Glomerular visceral epithelial cell (primary cell): ENCODE results near the gene PLA2G4B.

Source experiments
- DNase-seq: peaks from one replicate; pipeline ENCODE4 v3.0.0-alpha.2; 2016; ENCODE audit errors: extremely low spot score

The PLA2G4B gene

GRCh38 chr15:41827880-41828806, 10.5 kb upstream of the PLA2G4B start, which contains the start of gene JMJD7:
JMJD7 (plus strand) TSS chr15:41828092; CDS start chr15:41828125, 33 bp downstream.
- peak; percentile 92 for DNase-seq

DNA sequence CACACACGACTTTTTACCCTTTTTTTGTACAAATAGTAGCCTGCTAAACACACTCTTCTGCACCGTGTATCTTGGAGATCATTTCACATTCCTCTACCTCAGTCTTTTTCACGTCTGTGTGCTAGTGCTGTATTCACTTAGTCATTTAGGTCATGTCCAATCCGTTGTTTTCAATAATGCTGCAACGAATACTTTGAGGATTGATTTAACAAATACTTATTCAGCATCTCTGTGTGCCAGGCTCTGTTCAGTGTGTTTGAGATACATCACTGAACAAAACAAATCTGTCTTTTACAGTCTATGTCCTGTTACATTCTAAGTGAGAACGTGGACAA, 9.9 kb upstream of the PLA2G4B start:
- DNase-seq, result no peak

GRCh38 chr15:41829959-41830646, 8.5 kb upstream of the PLA2G4B start:
- DNase-seq, result no peak

DNA sequence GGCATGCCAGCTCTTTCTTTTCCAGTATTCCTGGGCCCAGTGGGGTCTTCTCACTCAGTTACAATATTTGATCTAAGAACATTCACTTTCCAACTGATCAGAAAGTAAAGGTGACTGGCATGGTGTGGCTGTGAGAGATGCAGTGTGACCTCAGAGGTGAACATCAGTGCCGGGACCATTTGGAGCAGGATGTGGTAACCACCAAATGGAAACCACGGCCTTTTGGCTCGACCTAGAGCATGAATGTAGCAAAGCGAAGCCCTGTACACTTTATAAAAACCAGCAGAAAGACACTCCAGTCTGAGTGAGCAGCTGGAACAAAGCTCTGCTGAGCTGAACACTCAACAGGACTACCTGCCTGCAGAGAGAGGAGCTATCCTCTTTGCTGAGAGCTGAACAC, 7.4 kb upstream of the PLA2G4B start:
- peak; percentile 42 for DNase-seq

- no peak for DNase-seq
Observed at GRCh38 chr15:41832208-41832607, 6.4 kb upstream of the PLA2G4B start.

GRCh38 chr15:41832875-41833274, 5.8 kb upstream of the PLA2G4B start:
- DNase-seq, result peak; percentile 21

GRCh38 chr15:41834096-41834495, 4.6 kb upstream of the PLA2G4B start:
- DNase-seq, result no peak

GRCh38 chr15:41836073-41836472, 2.6 kb upstream of the PLA2G4B start:
- DNase-seq, result no peak

- no peak for DNase-seq
Observed at GRCh38 chr15:41836713-41837454, 1.8 kb upstream of the PLA2G4B start.

GRCh38 chr15:41839781-41840491, 1.3 kb downstream of the PLA2G4B start:
- DNase-seq, result no peak

GRCh38 chr15:41840673-41841072, 2.0 kb downstream of the PLA2G4B start:
- no peak for DNase-seq

DNA sequence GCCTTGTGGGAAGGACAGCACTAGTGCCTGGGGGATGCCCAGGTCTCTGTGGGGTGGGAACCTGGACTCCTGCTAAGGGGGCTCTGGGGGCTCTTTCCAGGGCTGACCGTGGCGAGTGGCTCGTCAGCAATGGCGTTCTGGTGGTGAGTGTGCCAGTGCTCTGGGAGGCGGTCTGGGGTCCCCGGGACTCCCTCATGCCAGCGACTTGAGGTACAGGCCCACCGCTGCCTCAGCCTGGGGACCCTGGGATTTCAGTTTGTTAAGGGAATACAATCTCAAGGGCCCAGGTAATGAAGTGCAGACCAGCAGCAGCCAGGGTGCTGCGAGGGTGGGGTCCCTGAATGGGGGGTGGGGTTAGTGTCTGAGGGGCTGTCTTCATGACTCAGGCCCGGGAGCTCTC, 2.5 kb downstream of the PLA2G4B start:
- no peak for DNase-seq

GRCh38 chr15:41842229-41842628, 3.6 kb downstream of the PLA2G4B start:
- DNase-seq, result no peak

DNA sequence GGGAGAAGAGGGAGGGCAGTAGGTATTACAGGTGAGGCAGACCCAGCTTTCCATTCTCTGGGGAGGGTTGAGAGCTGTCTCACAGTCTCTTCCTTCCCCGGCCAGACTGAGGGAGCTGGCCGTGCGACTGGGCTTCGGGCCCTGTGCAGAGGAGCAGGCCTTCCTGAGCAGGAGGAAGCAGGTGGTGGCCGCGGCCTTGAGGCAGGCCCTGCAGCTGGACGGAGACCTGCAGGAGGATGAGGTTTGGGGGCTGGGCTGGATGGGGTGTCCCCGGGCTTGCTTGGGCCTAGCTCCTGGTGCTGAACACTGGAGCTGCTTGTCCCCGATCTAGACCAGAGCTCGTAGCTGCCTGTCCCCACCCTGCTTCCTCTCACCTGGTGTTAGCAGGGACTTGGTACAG, 4.9 kb downstream of the PLA2G4B start:
- no peak for DNase-seq

- no peak for DNase-seq
Observed at GRCh38 chr15:41844814-41845213, 6.2 kb downstream of the PLA2G4B start.

DNA sequence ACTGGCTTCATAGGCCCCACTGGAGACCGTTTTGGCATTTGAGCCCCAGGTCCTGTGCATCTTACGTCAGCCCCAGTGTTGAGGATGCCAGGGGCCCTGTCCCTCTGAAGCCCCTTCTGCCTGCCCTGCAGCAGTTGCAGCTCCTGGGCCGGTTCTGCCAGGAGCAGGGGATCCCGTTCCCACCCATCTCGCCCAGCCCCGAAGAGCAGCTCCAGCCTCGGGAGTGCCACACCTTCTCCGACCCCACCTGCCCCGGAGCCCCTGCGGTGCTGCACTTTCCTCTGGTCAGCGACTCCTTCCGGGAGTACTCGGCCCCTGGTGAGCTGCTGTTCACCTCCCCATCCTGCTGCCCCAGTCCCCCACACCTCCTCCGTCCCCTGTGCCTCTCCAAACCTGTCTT, 8.6 kb downstream of the PLA2G4B start:
- no peak for DNase-seq

- no peak for DNase-seq
Observed at GRCh38 chr15:41847981-41848380, 9.3 kb downstream of the PLA2G4B start.

- DNase-seq, result no peak
Observed at GRCh38 chr15:41848631-41849030, 10.0 kb downstream of the PLA2G4B start.

DNA sequence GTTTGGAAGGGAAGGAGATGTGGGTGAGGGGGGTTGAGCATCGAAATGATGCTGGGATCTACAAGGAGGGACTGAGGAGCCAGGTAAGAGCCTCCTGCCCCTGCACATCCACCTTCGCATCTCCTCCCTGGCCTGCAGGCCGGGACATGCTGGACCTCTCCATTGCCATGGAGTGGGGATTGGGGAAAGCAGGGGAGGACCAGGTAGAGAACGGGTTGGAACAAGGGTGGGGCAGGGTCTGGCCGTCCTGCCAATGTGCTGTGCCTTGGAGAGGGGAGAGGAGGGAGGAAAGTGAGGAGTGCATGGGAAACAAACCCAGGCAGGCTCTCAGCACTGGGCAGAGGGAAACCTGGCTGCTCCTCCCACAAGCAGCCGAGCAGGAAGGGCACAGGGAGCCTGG, 10.6 kb downstream of the PLA2G4B start:
- DNase-seq, result no peak

- DNase-seq, result no peak
Observed at GRCh38 chr15:41849861-41850260, 11.2 kb downstream of the PLA2G4B start.

DNA sequence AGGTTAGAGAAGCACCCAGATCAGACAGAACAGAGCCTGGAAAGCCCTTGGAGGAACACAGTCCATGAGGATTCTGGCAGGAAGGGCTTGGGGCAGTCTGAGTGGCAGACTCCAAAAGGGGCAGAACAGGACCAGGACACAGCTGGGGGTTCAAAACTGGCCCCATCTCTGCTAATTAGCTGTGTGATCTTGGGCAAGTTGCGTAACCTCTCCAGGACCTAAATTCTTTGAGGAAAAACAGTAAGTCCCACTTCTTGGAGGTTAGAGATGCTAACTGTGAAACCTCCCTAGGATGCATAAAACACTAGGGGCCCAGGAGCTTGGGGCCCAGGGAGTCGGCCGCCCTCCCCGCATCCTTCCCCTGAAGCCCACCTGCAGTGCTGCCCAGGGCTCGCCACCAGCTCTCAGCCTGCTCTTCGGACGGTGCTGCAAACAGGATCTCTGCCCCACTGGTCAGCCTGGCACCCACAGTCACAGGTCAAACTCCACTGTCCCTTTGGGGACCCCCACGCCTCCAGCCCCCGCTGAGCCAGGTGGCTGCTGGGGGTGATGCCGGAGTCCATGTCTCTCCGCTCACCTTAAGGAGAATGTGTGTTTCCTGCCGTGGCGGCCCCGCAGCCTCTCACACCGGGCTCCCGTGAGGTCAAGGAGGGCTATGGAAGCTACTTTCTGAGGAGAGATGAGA, 12.0 kb downstream of the PLA2G4B start:
- DNase-seq, result no peak
